NCI-H146 (cell line): ENCODE results near the gene PTGES3L.
"Not testable (repeated sequence)": the region's sequence is repeated elsewhere in the genome, so short reads cannot be mapped to it uniquely, and the experiment has no call there.

Experiments used
- DNase-seq: peaks from one replicate; lab custom pipeline; 2025; lab: John Stamatoyannopoulos, UW

Gene PTGES3L

DNA sequence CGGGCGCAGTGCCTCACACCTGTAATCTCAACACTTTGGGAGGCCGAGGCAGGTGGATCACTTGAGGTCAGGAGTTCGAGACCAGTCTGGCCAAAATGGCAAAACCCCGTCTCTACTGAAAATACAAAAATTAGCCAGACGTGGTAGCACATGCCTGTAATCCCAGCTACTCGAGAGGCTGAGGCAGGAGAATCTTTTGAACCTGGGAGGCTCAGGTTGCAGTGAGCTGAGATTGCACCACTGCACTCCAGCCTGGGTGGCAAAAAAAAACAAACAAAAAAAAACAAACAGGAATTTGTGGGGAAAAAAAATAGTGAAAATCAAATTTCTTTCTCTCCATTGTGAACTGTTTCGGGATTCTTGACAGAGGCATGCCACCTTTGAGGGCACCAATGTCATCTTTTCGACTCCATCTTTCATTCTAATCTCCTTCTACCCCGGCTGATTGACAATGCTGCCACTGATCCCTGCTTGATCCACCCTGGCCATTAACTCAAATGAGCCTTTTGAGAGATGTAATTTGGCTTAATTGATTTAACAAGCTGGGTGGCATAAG lies 60.3 kb downstream of the PTGES3L start:
- not testable (repeated sequence) for DNase-seq

DNA sequence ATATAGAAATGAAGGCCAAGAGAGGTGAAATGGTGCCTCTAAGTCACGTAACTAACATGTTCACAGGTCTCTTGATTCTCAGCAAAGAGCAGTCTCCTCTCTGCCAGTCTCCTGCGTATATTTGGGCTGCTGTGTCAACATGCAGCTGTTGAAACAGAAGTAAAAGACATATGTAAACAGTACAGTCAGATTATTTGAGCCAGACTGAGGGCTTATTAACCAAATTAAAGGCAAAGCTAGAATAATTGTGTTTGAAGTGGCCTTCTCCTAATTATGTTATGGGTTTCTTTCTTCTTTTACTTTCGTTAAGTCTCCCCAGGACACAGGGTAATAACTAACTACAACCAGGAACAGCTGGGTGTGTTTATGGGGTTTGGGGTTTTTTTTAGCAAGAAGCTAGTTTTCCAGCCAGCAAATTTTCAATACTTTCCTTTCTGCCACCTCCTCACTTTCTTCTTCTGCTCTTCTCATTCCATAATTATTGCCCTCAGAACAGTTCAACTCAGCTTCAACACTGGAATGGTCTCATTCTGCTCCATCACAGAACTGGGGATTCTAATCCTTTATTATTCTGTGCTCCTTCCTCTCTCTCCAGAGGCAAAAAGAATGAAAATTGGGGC lies 60.9 kb downstream of the PTGES3L start:
- peak; percentile 90 for DNase-seq
